KOPT-K1 (cell line): ENCODE measurements around the gene CRYBB2.
"Not testable (repeated sequence)": the region's sequence is repeated elsewhere in the genome, so short reads cannot be mapped to it uniquely, and the experiment has no call there.

Source experiments
- H3K27ac ChIP-seq: fragments of 200-600 bp; sonication (generic); 2 replicates; pipeline ENCODE4 v1.5.1; 2016; ENCODE audit warnings: antibody characterized with exemption, mild to moderate bottlenecking, low read depth, low read length; ENCODE audit not compliant: poor library complexity, severe bottlenecking
- H3K36me3 ChIP-seq: fragments of 200-600 bp; sonication (generic); 2 replicates; pipeline ENCODE4 v1.5.1; 2017; ENCODE audit warnings: antibody characterized with exemption, mild to moderate bottlenecking, low read length, moderate library complexity; ENCODE audit not compliant: insufficient read depth
- H3K9me3 ChIP-seq: fragments of 200-600 bp; sonication (generic); 2 replicates; pipeline ENCODE4 v1.5.1; 2017; ENCODE audit warnings: antibody characterized with exemption, low read length, mild to moderate bottlenecking; ENCODE audit not compliant: insufficient read depth, poor library complexity, severe bottlenecking

CRYBB2 gene

GRCh38 chr22:25237503-25237902 is 18.1 kb downstream of the CRYBB2 start:
- no peaks in the 10 kb centered on the region for H3K9me3 ChIP-seq
- no peak overlapping the region for H3K27ac ChIP-seq
- H3K36me3 ChIP-seq = no peaks in the 10 kb centered on the region

- not testable (repeated sequence) for H3K9me3 ChIP-seq, H3K36me3 ChIP-seq, H3K27ac ChIP-seq
Observed at GRCh38 chr22:25238058-25238457, 18.6 kb downstream of the CRYBB2 start.

- not testable (repeated sequence) for H3K27ac ChIP-seq, H3K9me3 ChIP-seq, H3K36me3 ChIP-seq
Observed at GRCh38 chr22:25255169-25255568, 35.7 kb downstream of the CRYBB2 start.

- H3K27ac ChIP-seq, H3K36me3 ChIP-seq: not testable (repeated sequence)
- peaks cover 12% of the 10 kb centered on the region for H3K9me3 ChIP-seq
Observed at GRCh38 chr22:25267567-25267966, 48.1 kb downstream of the CRYBB2 start.

GRCh38 chr22:25268902-25269301 is 49.5 kb downstream of the CRYBB2 start:
- not testable (repeated sequence) for H3K27ac ChIP-seq, H3K36me3 ChIP-seq
- H3K9me3 ChIP-seq = peaks cover 12% of the 10 kb centered on the region

- H3K27ac ChIP-seq, H3K36me3 ChIP-seq: not testable (repeated sequence)
- peaks cover 12% of the 10 kb centered on the region for H3K9me3 ChIP-seq
Observed at GRCh38 chr22:25270061-25270460, 50.6 kb downstream of the CRYBB2 start.

- H3K9me3 ChIP-seq, H3K36me3 ChIP-seq, H3K27ac ChIP-seq: not testable (repeated sequence)
Observed at GRCh38 chr22:25273231-25273630, 53.8 kb downstream of the CRYBB2 start.

GRCh38 chr22:25273928-25274327 is 54.5 kb downstream of the CRYBB2 start:
- not testable (repeated sequence) for H3K9me3 ChIP-seq, H3K36me3 ChIP-seq, H3K27ac ChIP-seq

- H3K27ac ChIP-seq, H3K36me3 ChIP-seq, H3K9me3 ChIP-seq: not testable (repeated sequence)
Observed at GRCh38 chr22:25280118-25280517, 60.7 kb downstream of the CRYBB2 start.
